HG03280 (cell line): ENCODE results near the gene POM121L2.

Experiments
- ATAC-seq: cut with Tn5 transposase; IDR thresholded peaks from one replicate; pipeline ENCODE4 v1.9.1; 2021; ENCODE audit warnings: mild to moderate bottlenecking, moderate library complexity; ENCODE audit not compliant: unreplicated experiment

Gene POM121L2

GRCh38 chr6:27260836-27261375, 51.2 kb downstream of the POM121L2 start:
- no peak for ATAC-seq

- no peak for ATAC-seq
These were observed 51.7 kb downstream of the POM121L2 start for GRCh38 chr6:27260369-27260768.
